A673 (cell line): ENCODE results near the gene NVL. TPM values are rescaled to one million over a fixed set of nuclear protein-coding genes. Genes with fewer than 3 reads are reported as not detected.

Source experiments
- BruUV-seq: library from RNA; stranded (reverse); fragments of 400-500 nt; replicated peaks from 2 replicates; lab custom pipeline; 2021; lab: Mats Ljungman, UMichigan
- CTCF ChIA-PET: fragments of 300-600 bp; sonication (Branson Sonifier 250); formaldehyde crosslinking; loops from one replicate; lab custom pipeline; 2022; ENCODE audit warnings: antibody characterized with exemption; lab: Charles Lee
- POLR2A ChIA-PET: fragments of 300-600 bp; sonication (Branson Sonifier 250); formaldehyde crosslinking; loops from one replicate; lab custom pipeline; 2022; ENCODE audit warnings: antibody characterized with exemption; ENCODE audit not compliant: low non-redundant PET; lab: Charles Lee
- DNase-seq: peaks from one replicate; pipeline ENCODE4 v3.0.0-alpha.2; 2015; ENCODE audit warnings: low spot score
- H3K27ac ChIP-seq: fragments of 200-600 bp; sonication (generic); 2 replicates; pipeline ENCODE4 v1.5.1; 2016; ENCODE audit warnings: mixed run types, low read depth, mild to moderate bottlenecking, mixed read lengths, antibody characterized with exemption, low read length; ENCODE audit not compliant: poor library complexity, severe bottlenecking
- H3K27me3 ChIP-seq: fragments of 200-600 bp; sonication (generic); replicated peaks from 2 replicates; pipeline ENCODE4 v1.6.1; 2017; ENCODE audit warnings: mixed run types, low read depth, mild to moderate bottlenecking, mixed read lengths, antibody characterized with exemption, low read length; ENCODE audit not compliant: insufficient read depth, poor library complexity
- H3K36me3 ChIP-seq: fragments of 200-600 bp; sonication (generic); 2 replicates; pipeline ENCODE4 v1.6.1; 2016; ENCODE audit warnings: mixed run types, mild to moderate bottlenecking, mixed read lengths, antibody characterized with exemption, low read length; ENCODE audit not compliant: insufficient read depth, poor library complexity, severe bottlenecking
- H3K4me1 ChIP-seq: fragments of 200-600 bp; sonication (generic); 2 replicates; pipeline ENCODE4 v1.6.1; 2017; ENCODE audit warnings: mixed run types, mild to moderate bottlenecking, mixed read lengths, antibody characterized with exemption, low read length; ENCODE audit not compliant: insufficient read depth, poor library complexity, severe bottlenecking
- H3K4me3 ChIP-seq: fragments of 200-600 bp; sonication (generic); 2 replicates; pipeline ENCODE4 v1.5.1; 2016; ENCODE audit warnings: low read depth, mixed run types, mild to moderate bottlenecking, mixed read lengths, low read length; ENCODE audit not compliant: poor library complexity, severe bottlenecking
- H3K9me3 ChIP-seq: fragments of 200-600 bp; sonication (generic); 2 replicates; pipeline ENCODE4 v1.6.1; 2016; ENCODE audit warnings: mixed run types, low read depth, mild to moderate bottlenecking, mixed read lengths, antibody characterized with exemption, low read length; ENCODE audit not compliant: poor library complexity, severe bottlenecking
- CTCF ChIP-seq: fragments of 300-800, 200-600 bp; sonication (generic); conservative IDR thresholded peaks from 2 replicates; pipeline ENCODE4 v1.5.1; 2017; ENCODE audit warnings: low read depth, mild to moderate bottlenecking, antibody characterized with exemption, low read length, moderate library complexity, mixed read lengths
- EZH2 ChIP-seq: fragments of 200-600 bp; sonication (generic); IDR thresholded peaks from 2 replicates; pipeline ENCODE4 v1.6.1; 2017; ENCODE audit warnings: borderline replicate concordance, low read depth, mild to moderate bottlenecking, mixed read lengths, antibody characterized with exemption, low read length; ENCODE audit not compliant: poor library complexity, severe bottlenecking
- intact Hi-C: fragments of 100-400 bp; cut with micrococcal nuclease; formaldehyde crosslinking; loops from one replicate; pipeline ENCODE4 v1.10.0; 2022; ENCODE audit not compliant: unreplicated experiment
- total RNA-seq: library from RNA; stranded (reverse); gene quantifications from 2 replicates; pipeline ENCODE4 v1.2.3, GENCODE V29; 2021

NVL gene
- total RNA-seq, 1 experiment from 2014 or later = 54.8 TPM

GRCh38 chr1:224301391-224301790, 28.6 kb downstream of the NVL start:
- TF ChIP-seq CTCF (no peak), EZH2 (no peak)
- Histone ChIP-seq H3K4me1 (no peaks in the 10 kb centered on the region), H3K36me3 (peaks cover 66% of the 10 kb centered on the region), H3K27ac (no peak overlapping the region), H3K4me3 (no peak overlapping the region), H3K27me3 (no peaks in the 10 kb centered on the region), H3K9me3 (no peaks in the 10 kb centered on the region)
- CTCF ChIA-PET = interaction anchor here (0.6 kb wide), 1 partner anchor 104 kb away, joined by 10 read pairs; no protein-coding TSS in a partner anchor
- intact Hi-C loops = no loop called here
- no peak for DNase-seq
- no TSS peak for BruUV-seq
- POLR2A ChIA-PET = interaction anchor here (0.6 kb wide), 1 partner anchor 460 kb away, joined by 3 read pairs; no protein-coding TSS in a partner anchor

- peaks cover 71% of the 10 kb centered on the region for H3K36me3 ChIP-seq
- no peak overlapping the region for H3K4me3 ChIP-seq
- H3K27ac ChIP-seq = no peak overlapping the region
- H3K9me3 ChIP-seq = no peaks in the 10 kb centered on the region
- no peak for DNase-seq
- BruUV-seq = no TSS peak
- intact Hi-C loops = no loop called here
- no peaks in the 10 kb centered on the region for H3K4me1 ChIP-seq
- no peaks in the 10 kb centered on the region for H3K27me3 ChIP-seq
- POLR2A ChIA-PET = no interaction called here
- CTCF ChIA-PET = no interaction called here
- TF ChIP-seq CTCF = no peak
- TF ChIP-seq EZH2 = no peak
These were observed 29.6 kb downstream of the NVL start for GRCh38 chr1:224300346-224300745.

GRCh38 chr1:224298346-224299330, 31.3 kb downstream of the NVL start:
- Histone ChIP-seq H3K36me3 (peaks cover 71% of the 10 kb centered on the region), H3K27me3 (no peaks in the 10 kb centered on the region), H3K4me1 (no peaks in the 10 kb centered on the region), H3K4me3 (no peak overlapping the region), H3K27ac (no peak overlapping the region), H3K9me3 (no peaks in the 10 kb centered on the region)
- POLR2A ChIA-PET = no interaction called here
- intact Hi-C loops = no loop called here
- no peak for DNase-seq
- no TSS peak for BruUV-seq
- CTCF ChIA-PET = no interaction called here
- TF ChIP-seq EZH2 (no peak), CTCF (no peak)
